HG03571 (cell line): Measurements from ENCODE around the gene CCDC27.
"Not testable (repeated sequence)": the region's sequence is repeated elsewhere in the genome, so short reads cannot be mapped to it uniquely, and the experiment has no call there.

ENCODE experiments used
- ATAC-seq: cut with Tn5 transposase; IDR thresholded peaks from one replicate; pipeline ENCODE4 v1.9.1; 2021; ENCODE audit not compliant: unreplicated experiment

Gene CCDC27

DNA sequence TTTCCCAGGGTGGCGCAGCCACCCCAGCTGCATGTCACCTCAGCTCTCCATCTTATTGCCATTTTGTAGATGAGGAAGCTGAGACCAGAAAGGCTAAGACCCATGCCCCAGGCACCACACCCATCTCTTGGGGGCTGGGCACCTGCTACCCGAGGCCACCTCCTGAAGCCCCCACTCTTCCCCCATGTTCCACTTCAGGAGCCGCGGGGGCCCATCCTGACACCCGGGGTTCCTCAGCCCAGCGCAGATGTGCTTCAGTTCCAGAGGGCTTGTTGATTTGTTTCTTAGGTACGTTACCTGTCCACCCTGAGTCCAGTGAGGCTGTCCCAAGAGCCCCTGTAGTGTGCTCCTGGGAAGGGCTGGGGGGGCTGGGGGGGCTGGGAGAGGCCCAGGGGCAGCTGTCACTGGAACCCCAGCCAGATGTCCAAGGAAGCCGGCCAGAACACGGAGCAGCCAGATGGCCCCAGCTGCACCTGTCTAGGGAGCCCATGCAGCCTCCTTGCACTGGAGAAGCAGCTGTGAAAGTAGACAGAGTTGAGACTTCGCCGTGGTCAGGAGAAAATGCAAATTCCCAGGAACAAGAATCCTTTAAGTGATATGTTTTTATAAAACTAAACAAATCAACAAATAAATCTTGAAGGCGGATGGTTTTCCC lies 17.1 kb upstream of the CCDC27 start:
- ATAC-seq, result no peak

DNA sequence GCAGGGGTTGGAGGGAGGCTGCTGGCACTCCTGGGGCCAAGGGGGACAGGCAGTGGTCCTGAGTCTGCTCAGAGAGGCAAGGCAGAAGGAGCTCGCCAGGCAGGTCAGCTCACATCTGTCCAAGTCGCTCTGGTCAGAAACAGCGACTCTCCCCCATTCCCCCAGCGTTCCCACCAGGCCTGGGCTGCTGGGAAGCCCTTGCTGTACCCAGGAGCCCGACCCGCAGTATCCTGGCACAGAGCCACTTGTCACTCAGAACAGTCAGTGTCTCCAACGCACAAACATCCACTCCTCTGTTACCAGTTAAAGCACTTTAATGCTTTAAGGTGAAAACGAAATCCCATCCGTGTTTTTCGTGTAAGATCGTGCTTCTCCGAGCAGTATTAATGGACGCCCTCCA lies 16.6 kb upstream of the CCDC27 start:
- ATAC-seq, result no peak

DNA sequence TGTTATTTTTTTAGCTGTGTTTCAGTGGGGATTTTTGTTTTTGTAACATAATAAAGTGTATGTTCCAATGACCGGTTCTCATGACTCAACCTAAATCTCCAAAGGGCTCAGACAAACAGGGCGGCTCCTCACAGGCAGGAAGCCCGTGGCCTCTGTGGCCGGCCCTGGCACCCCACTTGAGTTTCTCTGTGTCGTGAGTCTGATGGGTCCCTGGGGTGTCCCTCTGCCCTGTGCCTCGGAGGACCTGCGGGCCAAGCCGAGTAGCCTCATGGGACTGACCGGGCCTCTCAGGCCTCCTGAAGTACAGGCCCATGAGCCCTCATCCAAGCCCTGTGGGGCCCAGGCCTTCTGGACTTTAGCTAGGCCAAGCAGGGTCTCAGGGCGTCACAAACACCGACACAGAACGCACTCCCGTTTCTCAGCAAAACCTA lies 16.1 kb upstream of the CCDC27 start:
- ATAC-seq, result no peak

DNA sequence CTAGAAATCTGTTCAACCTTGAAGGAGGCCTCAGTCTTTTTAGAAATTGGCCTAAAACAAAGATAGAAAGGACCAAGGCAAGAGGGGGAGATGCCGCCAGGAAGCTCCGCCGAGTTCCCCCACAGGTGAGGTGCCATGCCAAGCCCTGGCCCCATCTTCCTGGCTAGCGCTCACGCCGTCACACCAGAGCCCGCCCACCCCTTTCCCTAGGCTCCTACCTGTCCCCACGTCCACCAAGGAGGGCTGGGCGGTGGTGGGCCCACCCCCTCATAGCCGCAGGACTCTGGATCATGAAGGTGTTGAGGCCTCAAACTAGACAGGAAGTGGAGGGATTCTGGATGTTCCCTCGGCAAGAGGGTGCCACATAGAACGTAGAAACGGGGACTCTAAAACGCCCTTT lies 15.5 kb upstream of the CCDC27 start:
- ATAC-seq, result no peak

DNA sequence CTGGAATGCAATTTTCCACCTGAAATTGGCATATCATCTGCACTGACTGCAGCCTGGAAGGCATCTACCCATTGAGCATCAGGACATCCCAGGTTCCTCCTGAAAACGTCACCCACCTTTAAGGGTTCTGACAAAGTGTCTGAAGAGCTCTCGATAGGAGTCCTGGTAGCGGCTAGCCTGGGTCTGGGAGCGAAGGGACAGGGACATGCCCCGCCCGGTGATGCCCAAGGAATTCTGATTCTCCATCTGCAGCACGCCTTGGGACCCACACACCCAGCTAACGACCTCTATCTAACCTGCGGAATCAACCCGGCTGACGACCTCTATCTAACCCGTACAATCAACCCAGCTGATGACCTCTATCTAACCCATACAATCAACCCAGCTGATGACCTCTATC lies 13.3 kb upstream of the CCDC27 start:
- no peak for ATAC-seq

DNA sequence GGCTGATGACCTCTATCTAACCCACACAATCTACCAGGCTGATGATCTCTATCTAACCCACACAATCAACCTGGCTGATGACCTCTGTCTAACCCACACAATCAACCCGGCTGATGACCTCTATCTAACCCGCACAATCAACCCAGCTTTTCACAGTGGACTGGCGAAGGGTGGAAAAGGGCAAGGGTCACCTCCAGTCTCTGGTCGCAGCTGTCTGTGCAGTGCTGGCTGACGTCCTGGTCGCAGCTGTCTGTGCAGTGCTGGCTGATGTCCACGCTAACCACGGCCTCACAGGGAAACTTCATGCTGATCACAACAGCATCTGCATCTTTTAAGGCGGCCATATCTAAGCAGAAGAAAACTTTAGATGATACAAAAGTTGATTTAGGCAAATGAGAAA lies 12.2 kb upstream of the CCDC27 start:
- ATAC-seq, result no peak

DNA sequence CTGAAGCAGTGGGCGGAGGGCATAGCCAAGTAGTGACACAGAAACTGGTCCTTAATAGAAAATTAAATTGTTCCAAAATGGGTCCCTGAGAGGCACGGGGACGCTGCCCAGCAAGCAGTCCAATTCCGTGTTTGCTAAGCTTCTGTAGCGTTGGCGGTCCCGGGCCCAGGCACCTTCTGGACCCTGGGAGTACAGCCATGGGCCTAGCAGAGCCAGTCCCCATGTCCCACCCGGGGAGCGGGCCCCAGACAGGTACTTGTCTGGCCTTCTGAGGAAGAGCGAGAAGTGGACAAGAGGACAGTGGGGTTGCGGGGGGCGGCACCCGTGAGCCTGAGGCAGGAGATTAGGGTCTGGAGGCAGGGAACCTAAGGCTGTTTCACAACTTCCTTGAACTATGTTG lies 11.5 kb upstream of the CCDC27 start:
- ATAC-seq, result no peak

DNA sequence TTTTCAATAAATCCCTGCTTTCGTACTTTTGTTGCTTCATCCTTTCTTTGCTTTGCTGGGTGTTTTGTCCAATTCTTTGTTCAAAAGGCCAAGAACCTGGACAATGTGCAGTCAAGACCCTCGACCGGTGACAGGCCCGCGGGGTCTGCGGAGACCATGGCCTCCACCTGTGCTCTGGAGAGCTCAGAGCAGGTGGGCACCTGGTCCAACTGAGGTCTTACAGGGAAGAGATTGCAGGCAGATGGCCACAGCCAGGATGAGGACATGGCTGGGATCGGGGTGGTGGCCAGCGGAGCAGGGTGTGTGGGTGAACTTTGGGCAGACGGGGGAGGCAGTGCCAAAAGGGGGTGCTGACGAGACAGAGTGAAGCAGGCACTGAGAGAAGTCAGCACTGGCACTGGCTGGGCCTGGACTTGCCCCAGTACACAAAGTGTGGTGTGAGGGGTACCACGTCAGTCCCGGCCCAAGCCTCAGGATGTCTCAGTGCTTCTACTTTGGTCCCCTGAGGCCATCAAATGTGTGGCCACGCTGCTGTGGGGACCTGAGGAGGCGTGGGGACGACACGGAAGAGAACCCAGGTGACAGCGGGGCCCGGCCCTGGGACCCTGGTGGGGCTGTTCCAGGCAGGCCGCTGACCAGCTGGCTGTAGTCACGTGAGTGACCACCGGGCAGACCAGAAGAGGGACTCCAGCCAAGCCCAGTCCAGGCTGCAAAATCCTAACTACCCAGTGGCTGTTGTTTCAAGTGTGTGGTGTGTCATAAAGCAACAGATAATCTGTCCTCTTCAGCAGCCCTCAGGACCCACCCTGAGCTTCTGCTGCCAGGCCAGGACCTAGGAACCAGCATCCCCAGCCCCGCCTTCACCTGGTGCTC lies 10.4 kb upstream of the CCDC27 start:
- no peak for ATAC-seq

DNA sequence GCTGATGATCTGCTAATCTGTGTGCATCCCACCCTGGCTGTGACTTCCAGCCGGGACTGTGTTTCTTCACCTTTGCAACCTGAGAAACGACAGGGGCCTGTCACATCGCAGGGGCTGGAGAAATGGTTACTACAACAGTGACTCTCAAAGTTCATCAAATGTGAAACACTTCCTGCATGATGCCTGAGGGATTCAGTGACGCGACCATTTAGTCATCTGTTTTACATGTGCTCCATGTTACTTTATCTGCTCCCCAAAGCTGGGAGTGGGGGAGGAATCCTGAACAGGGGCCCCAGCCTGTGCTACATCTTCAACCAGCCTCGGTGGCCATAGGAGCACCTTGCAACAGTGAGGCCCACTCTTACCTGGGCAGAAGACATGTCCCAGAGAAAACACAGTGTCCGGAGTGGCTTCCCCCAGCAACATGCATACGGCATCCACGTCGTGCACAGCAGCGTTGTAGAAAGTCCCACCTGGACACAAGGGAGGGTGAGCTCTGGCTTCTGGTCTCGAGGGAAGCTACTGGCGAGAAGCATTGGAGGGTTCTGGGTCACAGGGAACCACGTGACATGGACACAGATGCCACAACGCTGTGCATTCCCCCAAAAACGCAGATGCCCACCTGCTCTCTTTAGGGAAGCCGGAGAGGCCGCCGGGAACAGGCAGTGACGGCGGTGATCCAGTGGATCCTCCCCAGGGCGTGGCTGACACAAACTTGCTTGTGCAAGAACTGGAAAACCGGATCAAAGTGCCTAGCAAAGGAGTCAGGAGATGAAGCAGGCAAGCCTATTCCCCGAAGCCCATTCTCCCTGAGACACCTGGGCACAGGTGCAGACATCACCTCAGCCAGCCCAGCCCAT lies 9.6 kb upstream of the CCDC27 start:
- no peak for ATAC-seq

DNA sequence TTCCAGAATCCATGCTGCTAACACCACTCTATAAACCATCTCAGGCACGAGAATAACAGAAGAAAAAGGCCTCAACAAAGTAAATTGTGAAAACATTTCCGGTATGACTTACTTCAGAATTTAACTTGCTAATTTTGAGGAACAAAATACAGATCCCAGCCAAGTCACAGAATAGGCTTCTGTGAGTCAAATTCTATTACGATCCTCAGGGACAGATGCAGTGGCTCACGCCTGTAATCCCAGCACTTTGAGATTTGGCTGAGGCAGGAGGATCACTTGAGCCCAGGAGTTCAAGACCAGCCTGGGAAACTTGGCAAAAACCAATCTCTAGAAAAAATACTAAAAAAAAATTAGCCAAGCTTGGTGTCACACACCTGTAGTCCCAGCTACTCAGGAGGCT lies 8.8 kb upstream of the CCDC27 start:
- ATAC-seq, result no peak

DNA sequence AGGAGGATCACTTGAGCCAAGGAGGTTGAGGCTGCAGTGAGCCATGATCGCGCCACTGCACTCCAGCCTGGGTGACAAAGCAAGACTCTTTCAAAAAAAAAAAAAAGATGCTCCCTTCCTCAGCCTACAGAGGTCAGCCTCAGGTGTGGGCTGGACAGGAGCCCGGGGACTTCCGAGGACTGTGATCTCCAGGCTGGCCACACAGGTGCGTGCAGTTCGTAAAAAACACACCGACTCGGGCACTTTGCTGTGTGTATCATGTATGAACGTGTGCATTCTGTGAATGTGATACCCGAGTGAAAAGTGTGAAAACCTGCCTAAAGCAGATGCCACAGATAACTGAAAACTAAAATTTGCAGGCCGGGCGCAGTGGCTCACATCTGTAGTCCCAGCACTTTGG lies 8.4 kb upstream of the CCDC27 start:
- no peak for ATAC-seq

DNA sequence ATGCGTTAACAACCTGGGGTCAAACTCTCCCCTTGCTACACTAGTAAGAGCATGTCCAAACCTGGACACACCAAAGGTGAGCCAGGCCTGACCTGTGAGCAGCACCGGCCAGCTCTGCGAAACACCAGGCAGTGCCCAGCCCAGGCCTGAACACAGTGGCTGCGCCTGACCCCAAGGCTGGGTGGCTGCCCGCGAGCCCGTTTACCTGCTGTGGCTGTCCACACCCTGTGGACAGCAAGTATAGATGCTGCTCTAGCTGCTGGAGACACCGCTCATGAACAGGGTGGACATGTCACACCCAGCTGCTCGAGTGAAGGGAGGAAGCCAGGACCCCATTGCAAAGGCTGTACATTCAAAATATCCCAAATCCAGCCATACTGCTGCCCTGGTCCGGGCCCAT lies 7.6 kb upstream of the CCDC27 start:
- no peak for ATAC-seq

DNA sequence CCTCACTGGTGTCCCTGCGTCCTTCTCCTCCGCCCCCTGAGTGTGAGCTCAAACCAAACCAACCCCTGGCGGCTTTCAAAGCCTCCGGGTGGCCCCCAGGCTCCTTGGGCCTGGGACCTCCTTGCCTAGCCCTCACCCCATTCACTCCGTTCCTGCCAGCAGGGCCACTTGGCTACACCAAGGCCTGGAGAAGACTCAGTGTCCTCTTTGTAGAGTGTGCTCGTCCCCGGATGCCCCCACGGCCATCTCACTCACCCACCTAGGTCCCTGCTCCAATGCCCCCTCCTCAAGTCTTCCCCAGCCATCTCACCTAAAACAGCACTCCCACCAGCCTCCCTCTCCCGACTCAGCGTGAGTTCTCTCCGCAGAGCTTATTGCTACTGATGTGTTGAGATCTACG lies 7.2 kb upstream of the CCDC27 start:
- no peak for ATAC-seq

DNA sequence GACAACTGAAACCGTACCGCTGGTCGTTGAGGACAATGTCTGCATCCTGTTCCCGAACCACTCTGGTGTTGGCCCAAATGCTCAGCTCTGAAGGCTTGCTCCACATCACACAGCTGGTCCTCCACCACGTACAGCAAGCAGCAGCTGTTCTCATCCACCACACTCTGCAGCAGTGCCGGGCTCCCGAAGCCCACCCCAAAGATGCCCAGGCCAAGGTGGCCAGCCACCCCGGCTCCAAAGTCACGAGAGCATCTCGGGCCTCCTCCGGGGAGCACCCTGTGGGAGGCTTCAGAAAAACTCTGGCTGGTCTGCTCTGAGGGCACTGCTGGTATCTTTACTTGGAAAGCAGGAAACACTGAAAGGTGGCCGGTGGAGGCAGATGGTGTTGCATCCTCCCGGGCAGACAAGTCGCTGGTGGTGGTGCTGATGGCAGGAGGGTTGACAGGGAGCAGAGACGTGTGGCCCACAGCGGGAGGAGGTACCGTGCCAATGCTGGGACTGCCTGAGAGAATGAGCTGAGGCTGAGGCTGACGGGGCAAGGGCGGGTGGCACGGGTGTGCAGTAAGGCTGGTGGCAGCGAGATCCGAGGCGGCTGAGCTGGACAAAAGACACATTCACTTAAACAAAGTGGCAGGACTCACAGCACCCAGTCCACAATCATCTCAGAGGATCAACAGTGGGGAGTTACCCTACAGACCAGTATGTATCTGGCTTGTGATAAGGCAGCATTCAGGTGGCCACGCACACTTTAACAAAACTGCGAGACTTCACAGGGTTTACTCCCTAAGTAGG lies 6.5 kb upstream of the CCDC27 start:
- no peak for ATAC-seq

DNA sequence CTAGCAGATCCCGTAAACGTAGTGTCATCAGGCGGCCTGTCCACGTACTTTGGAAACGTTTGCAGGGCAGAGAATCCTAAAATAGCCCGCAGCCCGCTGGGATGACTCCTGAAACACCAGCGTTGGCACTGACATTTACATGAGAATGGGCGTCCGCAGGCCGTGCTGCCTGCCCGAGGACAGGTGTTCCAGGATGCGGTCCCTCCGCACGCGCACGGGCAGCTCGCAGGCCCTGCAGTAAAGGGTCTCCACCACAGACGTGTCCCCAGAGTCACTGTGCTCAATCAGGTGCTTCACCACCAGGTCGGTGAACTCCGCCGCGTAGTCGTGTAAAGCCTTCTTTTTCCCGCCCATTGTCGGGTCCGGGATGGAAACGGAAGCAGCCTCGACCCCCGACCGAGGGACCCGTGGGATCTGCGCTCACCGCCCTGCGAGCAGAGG lies 5.8 kb upstream of the CCDC27 start:
- ATAC-seq, result no peak

DNA sequence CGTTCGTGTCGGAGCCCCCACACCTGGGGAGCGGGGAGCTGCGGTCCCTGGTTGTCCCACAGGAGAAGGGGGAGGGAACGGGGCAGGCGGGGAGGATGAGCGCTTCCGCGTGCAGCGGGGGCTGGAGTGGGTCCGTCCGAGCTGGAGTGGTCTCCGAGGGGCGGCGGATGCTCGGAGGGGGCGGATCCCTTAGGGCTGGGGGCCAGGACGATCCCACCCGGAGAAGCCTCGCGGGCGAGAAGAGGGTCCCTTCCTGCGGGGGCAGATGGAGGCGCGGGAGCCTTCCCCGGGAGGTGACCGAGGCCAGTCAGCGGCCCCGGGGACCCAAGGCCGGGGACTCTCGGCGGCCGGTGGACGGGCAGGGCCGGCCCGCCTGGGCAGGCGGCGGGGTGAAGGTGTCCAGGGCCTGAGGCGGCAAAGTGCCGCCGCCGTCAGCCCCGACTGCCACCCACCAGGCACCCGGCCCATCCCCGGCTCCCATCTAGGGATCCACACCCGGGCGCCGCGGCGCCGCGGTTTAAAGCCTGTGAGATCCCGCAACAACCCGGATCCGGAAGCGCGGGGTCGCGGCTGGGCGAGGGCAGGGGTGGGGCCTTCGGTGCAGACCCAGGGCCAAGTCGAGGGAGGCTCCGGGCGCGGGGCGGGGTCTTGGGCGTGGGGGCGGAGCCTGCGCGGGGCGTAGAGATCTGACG lies 5.3 kb upstream of the CCDC27 start:
- ATAC-seq, result peak; percentile 72

DNA sequence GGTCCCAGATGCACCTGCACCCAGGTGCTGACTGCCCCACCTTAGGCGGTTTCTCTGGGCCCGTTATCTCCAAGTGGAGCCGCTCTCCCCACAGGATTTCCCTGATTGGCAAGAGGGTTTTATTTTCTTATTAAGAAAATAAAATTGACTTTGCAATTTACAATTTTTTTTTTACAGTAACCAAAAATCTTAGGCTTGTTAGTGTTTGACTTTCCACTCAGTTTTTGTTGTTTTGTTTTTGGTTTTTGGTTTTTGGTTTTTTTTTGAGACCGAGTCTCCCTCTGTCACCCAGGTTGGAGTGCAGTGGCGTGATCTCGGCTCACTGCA lies 4.8 kb upstream of the CCDC27 start:
- no peak for ATAC-seq

DNA sequence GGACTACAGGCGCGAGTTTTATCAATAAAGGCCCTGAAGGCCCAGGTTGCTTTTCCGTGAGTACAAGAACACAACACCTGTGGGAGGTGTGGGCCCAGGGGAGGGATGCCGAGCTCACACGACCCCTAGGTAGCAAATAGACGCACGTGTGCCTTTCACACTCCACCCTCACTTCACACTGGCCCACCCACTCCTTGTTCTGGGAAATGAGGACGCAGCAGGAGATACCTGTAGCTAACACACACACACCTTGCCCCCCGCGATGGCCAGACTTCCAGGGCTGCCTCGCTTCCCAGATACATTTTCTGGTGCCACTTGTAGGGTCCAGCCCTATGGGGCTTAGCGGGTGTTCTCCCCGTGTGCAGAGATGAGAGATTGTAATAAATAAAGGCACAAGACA lies 4.3 kb upstream of the CCDC27 start:
- no peak for ATAC-seq

DNA sequence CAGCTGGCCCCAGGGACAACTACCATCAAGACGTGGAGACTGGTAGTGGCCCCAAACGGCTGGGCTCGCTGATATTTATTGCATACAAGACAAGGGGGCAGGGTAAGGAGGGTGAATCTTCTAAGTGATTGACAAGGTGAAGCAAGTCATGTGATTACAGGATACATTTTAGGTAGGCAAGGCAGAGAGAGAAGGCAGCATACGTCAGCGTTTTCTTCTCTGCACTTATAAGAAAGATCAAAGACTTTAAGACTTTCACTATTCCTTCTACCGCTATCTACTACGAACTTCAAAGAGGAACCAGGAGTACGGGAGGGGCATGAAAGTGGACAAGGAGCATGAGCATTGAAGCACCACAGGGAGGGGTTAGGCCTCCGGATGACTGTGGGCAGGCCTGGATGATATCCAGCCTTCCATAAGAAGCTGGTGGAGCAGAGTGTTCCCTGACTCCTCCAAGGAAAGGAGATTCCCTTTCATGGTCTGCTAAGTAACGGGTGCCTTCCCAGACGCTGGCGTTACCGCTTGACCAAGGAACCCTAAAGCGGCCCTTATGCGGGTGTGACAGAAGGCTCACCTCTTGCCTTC lies 3.8 kb upstream of the CCDC27 start:
- ATAC-seq, result not testable (repeated sequence)

DNA sequence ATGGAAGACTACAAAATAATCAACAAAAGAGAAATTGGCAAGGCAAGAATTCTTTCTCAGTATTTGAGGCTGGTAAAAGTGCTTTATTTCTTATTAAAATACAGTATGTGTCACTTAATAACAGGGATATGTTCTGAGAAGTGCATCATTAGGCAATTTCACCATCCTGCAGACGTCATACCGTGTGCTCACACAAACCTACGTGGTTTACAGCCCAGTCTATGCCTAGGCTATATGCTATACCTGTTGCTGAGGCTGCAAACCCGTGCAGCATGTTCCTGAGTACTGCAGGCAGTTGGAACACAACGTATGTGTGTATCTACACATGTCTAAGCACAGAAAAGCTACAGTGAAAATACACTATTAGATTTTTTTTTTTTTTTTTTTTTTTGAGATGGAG lies 2.7 kb upstream of the CCDC27 start:
- ATAC-seq, result no peak
